Esophagus muscularis mucosa (tissue), 4 donors: ENCODE measurements around the gene DCAF6. TPM values are rescaled to one million over a fixed set of nuclear protein-coding genes. Genes with fewer than 3 reads are reported as not detected.

Experiments used
- DNase-seq: peaks from one replicate; pipeline ENCODE4 v3.0.0-alpha.2; 2017; ENCODE audit errors: extremely low spot score
- H3K27ac ChIP-seq, 4 donors: fragments of 200-600 bp; sonication (generic); replicated peaks in 1 of 4; 1 replicate in 3 of 4; 2 replicates in 1 of 4; pipeline ENCODE4 v1.5.1; 2016 to 2019; ENCODE audit warnings: mild to moderate bottlenecking in 1 of 4
- H3K27me3 ChIP-seq, 4 donors: fragments of 200-600 bp; sonication (generic); one replicate each; pipeline versions ENCODE4 v1.5.1 to v1.6.0; 2016 to 2019
- H3K36me3 ChIP-seq, 4 donors: fragments of 200-600 bp; sonication (generic); one replicate each; pipeline ENCODE4 v1.5.1; 2016 to 2019
- H3K4me1 ChIP-seq, 4 donors: fragments of 200-600 bp; sonication (generic); one replicate each; pipeline ENCODE4 v1.5.1; 2016 to 2019
- H3K4me3 ChIP-seq, 4 donors: fragments of 200-600 bp; sonication (generic); 1 replicate in 2 of 4; 2 replicates in 2 of 4; pipeline ENCODE4 v1.5.1; 2016 to 2019; ENCODE audit warnings: mild to moderate bottlenecking in 4 of 4, moderate library complexity in 1 of 4
- H3K9me3 ChIP-seq, 4 donors: fragments of 200-600 bp; sonication (generic); 1 replicate in 3 of 4; 2 replicates in 1 of 4; pipeline ENCODE4 v1.5.1; 2016 to 2019
- CTCF ChIP-seq, 3 experiments: fragments of 200-600 bp in 2 of 3; fragments of 450-650 bp in 1 of 3; sonication (generic) in 2 of 3; IDR thresholded peaks; one replicate each; pipeline ENCODE4 v1.5.1; 2017 to 2019; ENCODE audit warnings: antibody characterized with exemption in 3 of 3, mild to moderate bottlenecking in 2 of 3, moderate library complexity in 1 of 3
- EP300 ChIP-seq: sonication (generic); formaldehyde crosslinking; IDR thresholded peaks from one replicate; pipeline ENCODE4 v1.6.1; 2017; ENCODE audit warnings: antibody characterized with exemption
- POLR2A ChIP-seq: fragments of 450-650 bp; IDR thresholded peaks from one replicate; pipeline ENCODE4 v1.6.1; 2017; ENCODE audit warnings: antibody characterized with exemption, moderate library complexity, mild to moderate bottlenecking, low read depth
- POLR2AphosphoS5 ChIP-seq, 2 donors: sonication (generic); formaldehyde crosslinking; IDR thresholded peaks; one replicate each; pipeline ENCODE4 v1.6.1; 2017; ENCODE audit warnings: antibody characterized with exemption in 2 of 2
- WGBS: methylation state at CpG from one replicate; pipeline ENCODE4 v1.1.5; 2018; 5-methylcytosine and 5-hydroxymethylcytosine counted together
- intact Hi-C: fragments of 100-400 bp; cut with DNase I; formaldehyde crosslinking; loops from one replicate; pipeline ENCODE4 v1.15.1; 2023
- total RNA-seq, 4 donors: library from RNA; depleted of rRNA; stranded (reverse); fragments of >200 nt; gene quantifications; one replicate each; pipeline versions ENCODE4 v1.1.0 to v1.2.1, GENCODE V29; 2016

The DCAF6 gene
- total RNA-seq, 4 donors from 2014 or later, result 80.4 to 110 (median 93.9) TPM

GRCh38 chr1:168087696-168088095 lies 151.2 kb downstream of the DCAF6 start:
- Histone ChIP-seq H3K36me3 (peaks cover 0 to 63% (median 20%) of the 10 kb centered on the region in 4 donors), H3K4me3 (no peak overlapping the region), H3K9me3 (no peaks in the 10 kb centered on the region), H3K27me3 (no peaks in the 10 kb centered on the region), H3K27ac (no peak overlapping the region), H3K4me1 (peaks cover 11 to 46% (median 41%) of the 10 kb centered on the region in 4 donors)
- intact Hi-C loops, result loop anchor here (5.0 kb wide), 1 partner anchor 60 kb away; no protein-coding TSS in a partner anchor
- peak; percentile 70 for DNase-seq
- TF ChIP-seq POLR2A, result no peak
- no peak for TF ChIP-seq CTCF (IDR thresholded peaks at IDR 0.05)
- no peak for TF ChIP-seq EP300
- TF ChIP-seq POLR2AphosphoS5 (IDR thresholded peaks at IDR 0.05), result no peak
- 92% methylated on average over 10 of the region's 10 CpGs for WGBS

GRCh38 chr1:168088511-168089325 lies 152.2 kb downstream of the DCAF6 start:
- no peak overlapping the region for H3K27ac ChIP-seq
- peaks cover 0 to 63% (median 22%) of the 10 kb centered on the region in 4 donors for H3K36me3 ChIP-seq
- intact Hi-C loops, result loop anchor here (5.0 kb wide), 1 partner anchor 59 kb away; no protein-coding TSS in a partner anchor
- H3K4me1 ChIP-seq, result peaks cover 11 to 36% (median 32%) of the 10 kb centered on the region in 4 donors
- no peak overlapping the region for H3K4me3 ChIP-seq
- 93% methylated on average over 14 of the region's 14 CpGs for WGBS
- H3K9me3 ChIP-seq, result no peaks in the 10 kb centered on the region
- H3K27me3 ChIP-seq, result no peaks in the 10 kb centered on the region
- TF ChIP-seq POLR2AphosphoS5 (IDR thresholded peaks at IDR 0.05) (no peak), EP300 (no peak), POLR2A (no peak)
- DNase-seq, result peak; percentile 80

GRCh38 chr1:168089326-168089978 lies 153.0 kb downstream of the DCAF6 start:
- no peak for TF ChIP-seq CTCF (IDR thresholded peaks at IDR 0.05)
- no peak for TF ChIP-seq EP300
- no peak for TF ChIP-seq POLR2A
- TF ChIP-seq POLR2AphosphoS5 (IDR thresholded peaks at IDR 0.05), result no peak
- intact Hi-C loops, result loop anchor here (5.0 kb wide), 1 partner anchor 58 kb away; no protein-coding TSS in a partner anchor
- Histone ChIP-seq H3K27me3 (no peaks in the 10 kb centered on the region), H3K9me3 (no peaks in the 10 kb centered on the region), H3K4me3 (no peak overlapping the region), H3K27ac (no peak overlapping the region), H3K4me1 (peaks cover 11 to 28% (median 25%) of the 10 kb centered on the region in 4 donors), H3K36me3 (peaks cover 0 to 65% (median 23%) of the 10 kb centered on the region in 4 donors)
- 95% methylated on average over 9 of the region's 13 CpGs for WGBS
- peak; percentile 86 for DNase-seq

GRCh38 chr1:168089979-168090337 lies 153.5 kb downstream of the DCAF6 start:
- no peak for DNase-seq
- intact Hi-C loops, result loop anchor here (5.0 kb wide), 1 partner anchor 57 kb away; no protein-coding TSS in a partner anchor
- Histone ChIP-seq H3K36me3 (peaks cover 0 to 70% (median 23%) of the 10 kb centered on the region in 4 donors), H3K27ac (no peak overlapping the region), H3K9me3 (no peaks in the 10 kb centered on the region), H3K4me3 (no peak overlapping the region), H3K4me1 (peaks cover 8 to 23% (median 20%) of the 10 kb centered on the region in 4 donors), H3K27me3 (no peaks in the 10 kb centered on the region)
- 94% methylated on average over 2 of the region's 2 CpGs for WGBS
- TF ChIP-seq EP300 (no peak), POLR2AphosphoS5 (IDR thresholded peaks at IDR 0.05) (no peak), POLR2A (no peak), CTCF (IDR thresholded peaks at IDR 0.05) (no peak)

GRCh38 chr1:168090395-168090794 lies 153.9 kb downstream of the DCAF6 start:
- H3K27ac ChIP-seq, result no peak overlapping the region
- peak; percentile 47 for DNase-seq
- intact Hi-C loops, result no loop called here
- WGBS, result 94% methylated on average over 14 of the region's 14 CpGs
- no peak overlapping the region for H3K4me3 ChIP-seq
- peaks cover 4 to 19% (median 16%) of the 10 kb centered on the region in 4 donors for H3K4me1 ChIP-seq
- H3K9me3 ChIP-seq, result no peaks in the 10 kb centered on the region
- H3K36me3 ChIP-seq, result peaks cover 0 to 72% (median 23%) of the 10 kb centered on the region in 4 donors
- TF ChIP-seq POLR2AphosphoS5 (IDR thresholded peaks at IDR 0.05) (no peak), CTCF (IDR thresholded peaks at IDR 0.05) (no peak), POLR2A (no peak), EP300 (no peak)
- no peaks in the 10 kb centered on the region for H3K27me3 ChIP-seq
